ACC112 (cell line): Measurements from ENCODE around the gene CD101.

Experiments
- H2AFZ ChIP-seq: fragments of 200-600 bp; sonication (generic); one replicate; pipeline ENCODE4 v1.6.0; 2017; ENCODE audit warnings: antibody characterized with exemption, low read length; ENCODE audit not compliant: unreplicated experiment
- H3K27ac ChIP-seq: fragments of 200-600 bp; sonication (generic); 2 replicates; pipeline ENCODE4 v1.5.1; 2014; ENCODE audit warnings: low read depth, mild to moderate bottlenecking, antibody characterized with exemption, low read length, moderate library complexity
- H3K27me3 ChIP-seq: fragments of 200-600 bp; sonication (generic); 2 replicates; pipeline ENCODE4 v1.6.1; 2014; ENCODE audit warnings: mild to moderate bottlenecking, antibody characterized with exemption, low read length, moderate library complexity, mixed read lengths; ENCODE audit not compliant: insufficient read depth
- H3K36me3 ChIP-seq: fragments of 200-600 bp; sonication (generic); 2 replicates; pipeline ENCODE4 v1.6.1; 2016; ENCODE audit warnings: mild to moderate bottlenecking, antibody characterized with exemption, low read length, moderate library complexity, mixed read lengths; ENCODE audit not compliant: insufficient read depth
- H3K4me1 ChIP-seq: fragments of 200-600 bp; sonication (generic); one replicate; pipeline ENCODE4 v1.6.1; 2016; ENCODE audit warnings: low read length, mixed read lengths; ENCODE audit not compliant: insufficient read depth, unreplicated experiment, control insufficient read depth
- H3K4me3 ChIP-seq: fragments of 200-600 bp; sonication (generic); 2 replicates; pipeline ENCODE4 v1.5.1; 2014; ENCODE audit warnings: mild to moderate bottlenecking, low read depth, low read length
- H3K79me2 ChIP-seq: fragments of 200-600 bp; sonication (generic); one replicate; pipeline ENCODE4 v1.6.0; 2016; ENCODE audit warnings: low read length; ENCODE audit not compliant: control insufficient read depth, unreplicated experiment, insufficient read depth

CD101 gene

DNA sequence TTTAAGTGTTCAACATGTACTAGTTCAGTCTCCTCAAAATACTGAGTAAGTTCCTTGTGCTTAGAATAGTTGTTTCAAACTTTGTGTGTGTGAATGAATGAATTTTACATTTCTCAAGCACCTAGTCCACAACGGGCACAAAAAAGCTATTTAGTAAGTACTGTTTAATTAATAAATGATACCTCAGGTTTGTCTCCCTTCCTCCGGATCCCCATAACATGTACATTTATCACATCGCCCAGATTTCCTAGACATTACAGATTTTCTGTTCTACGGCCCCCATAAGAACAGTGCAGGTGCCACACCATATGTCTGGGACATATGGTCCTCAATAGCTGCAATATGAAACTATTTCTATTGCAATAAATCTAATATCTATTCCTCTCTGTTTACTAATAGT is 57.2 kb downstream of the CD101 start:
- H3K36me3 ChIP-seq, result no peaks in the 10 kb centered on the region
- peak overlapping the region; percentile 32 for H2AFZ ChIP-seq
- peak overlapping the region; percentile 88 for H3K4me3 ChIP-seq
- H3K4me1 ChIP-seq, result peaks cover 30% of the 10 kb centered on the region
- H3K27me3 ChIP-seq, result no peaks in the 10 kb centered on the region
- H3K79me2 ChIP-seq, result peaks cover 6% of the 10 kb centered on the region
- no peak overlapping the region for H3K27ac ChIP-seq

DNA sequence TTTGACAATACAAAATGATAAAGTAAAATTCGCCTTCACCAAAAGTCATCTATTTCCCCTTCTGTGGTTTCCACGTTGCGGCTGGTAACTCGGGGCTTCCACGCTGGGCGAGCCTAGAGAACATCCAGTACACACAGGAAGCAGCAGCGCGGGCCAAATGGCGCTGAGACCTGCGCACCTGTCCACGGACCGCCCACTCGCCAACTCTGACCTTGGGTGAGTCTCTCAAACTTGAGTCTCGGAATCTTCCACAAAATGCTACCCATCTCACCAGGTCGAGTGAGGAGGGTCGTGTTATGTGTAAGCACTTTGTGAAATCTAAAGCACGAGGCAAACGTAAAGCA is 57.7 kb downstream of the CD101 start:
- Histone ChIP-seq H3K27me3 (no peaks in the 10 kb centered on the region), H3K27ac (peak overlapping the region; percentile 13; the same call in 1 of the 2 replicates), H2AFZ (peak overlapping the region; percentile 32), H3K4me3 (peak overlapping the region; percentile 88), H3K79me2 (peaks cover 6% of the 10 kb centered on the region), H3K4me1 (peaks cover 30% of the 10 kb centered on the region), H3K36me3 (no peaks in the 10 kb centered on the region)

DNA sequence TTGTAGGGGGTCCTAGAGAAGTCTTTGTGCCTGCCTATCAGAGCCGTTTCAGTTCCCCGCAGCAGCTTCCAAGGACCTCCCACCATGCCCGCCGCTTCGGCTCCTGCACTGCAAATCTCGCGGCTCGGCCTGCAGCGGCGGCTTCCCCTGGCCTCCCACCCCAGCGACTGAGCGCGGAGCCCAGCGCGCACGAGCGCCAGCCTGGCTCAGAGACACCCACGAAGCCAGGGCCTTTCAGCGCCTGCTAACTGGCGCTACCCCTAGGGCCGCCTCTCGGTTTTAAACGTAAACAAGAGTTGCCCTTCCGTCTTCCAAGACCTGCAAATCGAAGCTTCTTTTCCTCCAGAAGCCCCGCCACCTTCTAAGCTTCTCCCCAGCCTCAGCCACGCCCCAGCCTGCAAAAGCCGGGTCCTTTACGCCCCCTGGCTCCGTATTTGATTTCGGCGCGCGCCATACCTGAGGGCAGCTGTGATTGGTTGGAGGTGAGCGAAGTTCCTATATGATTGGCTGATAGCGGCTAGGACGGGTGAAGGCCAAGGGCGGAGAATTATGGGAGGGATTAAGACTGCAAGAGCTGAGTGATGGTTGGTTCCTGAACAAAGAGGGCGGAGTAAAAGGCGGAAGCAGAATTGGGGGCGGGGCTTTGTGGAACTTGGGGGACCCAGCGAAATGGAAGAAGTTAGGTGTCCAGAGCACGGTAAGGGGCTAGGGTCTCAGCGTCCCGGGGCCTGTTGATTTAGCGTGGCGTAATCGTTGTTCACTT is 58.3 kb downstream of the CD101 start, which contains the start of gene TTF2:
Gene TTF2 (plus strand): TSS at position 649 of the 763 bp plus-strand sequence. CDS start 21 bp downstream, at position 670.
- Histone ChIP-seq H3K4me1 (peaks cover 30% of the 10 kb centered on the region), H3K27ac (peak within 1 kb of the TSS; percentile 64), H3K4me3 (peak within 1 kb of the TSS; percentile 88), H2AFZ (peak within 1 kb of the TSS; percentile 93), H3K27me3 (no peaks in the 10 kb centered on the region), H3K36me3 (no peaks in the 10 kb centered on the region), H3K79me2 (peaks cover 6% of the 10 kb centered on the region)

DNA sequence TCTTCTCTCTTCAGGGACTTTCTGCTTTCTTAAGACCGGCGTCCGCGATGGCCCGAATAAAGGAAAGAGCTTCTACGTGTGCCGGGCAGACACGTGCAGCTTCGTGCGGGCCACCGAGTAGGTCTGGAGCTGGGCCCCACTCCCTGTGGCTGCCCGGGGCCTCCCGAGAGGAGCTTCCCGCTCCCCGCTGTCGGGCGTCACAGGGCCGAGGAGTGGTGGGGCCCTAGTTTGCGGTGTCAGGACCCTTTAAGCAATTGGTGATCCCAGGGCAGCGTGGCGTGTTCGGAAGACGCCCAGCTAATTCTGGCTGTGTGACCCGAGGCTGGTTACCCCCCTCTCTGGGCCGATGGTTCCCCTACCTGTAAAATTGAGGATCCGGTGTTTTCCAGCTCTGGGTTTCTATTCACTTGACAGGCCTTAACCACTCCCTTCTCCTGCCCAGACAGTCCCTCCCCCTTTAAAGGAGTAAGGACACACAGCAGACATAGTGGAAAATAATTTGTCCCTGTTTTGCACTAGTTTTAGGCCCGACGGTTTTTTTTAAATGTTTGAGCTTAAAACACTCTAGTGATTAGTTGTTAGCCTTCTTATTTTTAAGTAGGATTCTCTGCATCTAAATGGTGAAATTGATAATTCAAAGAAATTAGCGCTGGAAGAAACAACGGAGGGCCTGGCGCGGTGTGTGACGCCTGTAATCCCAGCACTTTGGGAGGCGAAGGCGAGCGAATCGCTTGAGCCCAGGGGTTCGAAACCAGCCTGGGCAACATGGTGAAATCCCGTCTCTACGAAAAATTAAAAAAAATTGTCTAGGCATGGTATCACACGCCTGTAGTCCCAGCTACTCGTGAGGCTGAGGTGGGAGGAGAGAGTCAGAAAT is 59.1 kb downstream of the CD101 start:
- Histone ChIP-seq H3K4me1 (peaks cover 30% of the 10 kb centered on the region), H3K36me3 (no peaks in the 10 kb centered on the region), H3K27me3 (no peaks in the 10 kb centered on the region), H3K4me3 (peak overlapping the region; percentile 88), H3K79me2 (peaks cover 6% of the 10 kb centered on the region), H2AFZ (peak overlapping the region; percentile 93), H3K27ac (peak overlapping the region; percentile 64)

DNA sequence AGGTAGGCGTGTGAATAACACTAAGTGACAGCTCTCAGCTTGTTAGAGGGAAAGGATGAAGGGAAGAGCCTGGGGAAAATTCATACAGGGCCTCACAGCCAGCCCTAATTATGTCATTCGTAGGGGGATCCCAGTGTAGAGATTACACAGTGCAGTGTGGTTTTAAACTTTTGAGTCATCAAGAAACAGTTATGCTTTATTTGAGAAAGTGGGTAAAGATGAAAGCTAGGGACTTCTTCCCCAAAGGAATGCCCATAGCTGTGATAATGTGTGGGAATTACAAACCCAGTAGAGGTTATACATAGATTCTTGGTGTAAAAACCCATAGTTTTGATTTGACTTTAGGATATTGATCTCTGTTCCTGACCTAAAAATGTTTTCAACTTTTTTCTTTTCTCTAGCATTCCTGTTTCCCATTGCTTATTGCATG is 60.4 kb downstream of the CD101 start:
- H3K36me3 ChIP-seq, result no peaks in the 10 kb centered on the region
- H3K27me3 ChIP-seq, result no peaks in the 10 kb centered on the region
- peak overlapping the region; percentile 64; the same call in 1 of the 2 replicates for H3K27ac ChIP-seq
- 0 out of 2 replicates have a peak overlapping the region, but pooled peaks have one; percentile 12 for H3K4me3 ChIP-seq
- H3K79me2 ChIP-seq, result peaks cover 6% of the 10 kb centered on the region
- no peak overlapping the region for H2AFZ ChIP-seq
- peaks cover 30% of the 10 kb centered on the region for H3K4me1 ChIP-seq

DNA sequence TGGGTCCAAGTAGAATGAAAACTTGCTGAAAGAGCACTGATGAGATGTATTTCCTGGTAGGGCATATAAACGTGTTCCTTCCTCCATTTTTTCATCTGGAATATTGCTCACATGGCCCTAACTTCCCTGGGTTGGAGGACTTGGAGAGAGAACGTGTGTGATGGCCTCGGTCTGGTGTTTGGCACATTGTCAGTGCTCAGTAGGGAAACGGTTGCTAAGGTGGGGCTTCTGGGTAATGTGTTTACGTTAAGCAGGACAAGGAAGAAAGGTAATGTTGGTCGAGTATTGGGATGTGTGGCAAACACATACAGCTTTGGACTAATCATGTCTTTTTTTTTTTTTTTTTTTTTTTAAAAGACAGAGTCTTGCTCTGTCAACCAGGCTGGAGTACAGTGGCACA is 64.8 kb downstream of the CD101 start:
- Histone ChIP-seq H3K27me3 (no peaks in the 10 kb centered on the region), H3K79me2 (no peaks in the 10 kb centered on the region), H3K36me3 (no peaks in the 10 kb centered on the region), H3K4me1 (peaks cover 15% of the 10 kb centered on the region), H3K27ac (no peak overlapping the region), H2AFZ (no peak overlapping the region), H3K4me3 (no peak overlapping the region)

DNA sequence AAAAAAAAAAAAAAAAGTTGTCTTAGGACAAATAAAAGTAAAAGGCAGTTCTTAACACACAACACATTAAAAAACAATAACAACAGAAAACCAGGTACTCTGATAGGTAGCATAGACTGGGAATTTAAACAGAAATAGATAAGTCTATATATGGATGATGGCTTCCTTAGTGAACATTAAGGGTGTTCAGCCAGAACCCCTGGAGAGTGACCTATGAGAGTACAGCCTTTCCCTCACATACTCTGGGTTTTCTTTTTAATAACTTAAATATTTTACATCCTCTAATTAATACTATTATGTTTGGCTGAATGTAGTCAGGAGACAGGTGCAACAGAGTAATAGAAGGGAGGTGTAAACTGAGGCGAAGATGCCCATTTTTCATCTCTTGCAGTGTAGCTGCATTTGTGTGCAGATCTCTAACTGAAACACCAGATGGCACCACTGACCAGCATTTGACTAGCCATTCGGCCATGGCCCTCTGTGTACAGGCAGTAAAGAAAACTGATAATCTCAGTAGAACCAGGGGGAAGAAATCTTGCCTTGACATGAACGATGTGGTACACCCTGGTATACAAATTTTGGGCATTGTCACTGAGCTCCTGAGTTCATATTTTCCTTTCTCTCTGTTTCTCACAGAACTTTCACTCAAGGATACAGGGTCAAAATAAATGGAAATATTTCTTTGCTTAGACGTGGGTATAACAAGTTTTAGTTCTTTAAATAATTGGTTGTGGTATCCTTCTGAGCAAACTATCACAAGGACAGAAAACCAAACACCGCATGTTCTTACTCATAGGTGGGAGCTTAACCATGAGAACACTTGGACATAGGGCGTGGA is 66.2 kb downstream of the CD101 start:
- no peak overlapping the region for H2AFZ ChIP-seq

DNA sequence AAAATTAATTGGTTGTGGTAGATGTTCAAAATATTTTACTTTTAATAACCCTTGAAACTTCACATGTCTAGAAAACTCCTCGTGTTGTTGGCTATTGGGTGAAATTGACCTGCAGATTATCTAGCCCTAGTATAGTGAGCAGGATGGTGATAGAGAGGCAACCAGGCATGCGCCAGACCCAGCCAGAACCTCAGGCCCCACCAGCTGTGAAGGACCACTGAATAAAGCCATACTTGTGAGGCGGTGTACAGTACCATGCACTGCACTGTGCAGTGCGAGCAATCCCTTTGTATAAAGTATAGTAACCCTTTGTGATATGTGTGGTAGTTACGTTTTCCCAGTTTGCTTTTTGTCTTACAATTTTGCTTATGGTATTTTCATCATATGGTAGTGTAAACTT is 67.0 kb downstream of the CD101 start:
- H3K4me1 ChIP-seq, result no peaks in the 10 kb centered on the region
- no peaks in the 10 kb centered on the region for H3K27me3 ChIP-seq
- H2AFZ ChIP-seq, result no peak overlapping the region
- no peaks in the 10 kb centered on the region for H3K36me3 ChIP-seq
- no peaks in the 10 kb centered on the region for H3K79me2 ChIP-seq
- H3K27ac ChIP-seq, result no peak overlapping the region
- no peak overlapping the region for H3K4me3 ChIP-seq

More for the DNA sequence above, 66.2 kb downstream of the CD101 start:
- peaks cover 2% of the 10 kb centered on the region for H3K4me1 ChIP-seq
- no peak overlapping the region for H3K4me3 ChIP-seq
- H3K27ac ChIP-seq, result no peak overlapping the region
- no peaks in the 10 kb centered on the region for H3K27me3 ChIP-seq
- H3K36me3 ChIP-seq, result no peaks in the 10 kb centered on the region
- no peaks in the 10 kb centered on the region for H3K79me2 ChIP-seq

DNA sequence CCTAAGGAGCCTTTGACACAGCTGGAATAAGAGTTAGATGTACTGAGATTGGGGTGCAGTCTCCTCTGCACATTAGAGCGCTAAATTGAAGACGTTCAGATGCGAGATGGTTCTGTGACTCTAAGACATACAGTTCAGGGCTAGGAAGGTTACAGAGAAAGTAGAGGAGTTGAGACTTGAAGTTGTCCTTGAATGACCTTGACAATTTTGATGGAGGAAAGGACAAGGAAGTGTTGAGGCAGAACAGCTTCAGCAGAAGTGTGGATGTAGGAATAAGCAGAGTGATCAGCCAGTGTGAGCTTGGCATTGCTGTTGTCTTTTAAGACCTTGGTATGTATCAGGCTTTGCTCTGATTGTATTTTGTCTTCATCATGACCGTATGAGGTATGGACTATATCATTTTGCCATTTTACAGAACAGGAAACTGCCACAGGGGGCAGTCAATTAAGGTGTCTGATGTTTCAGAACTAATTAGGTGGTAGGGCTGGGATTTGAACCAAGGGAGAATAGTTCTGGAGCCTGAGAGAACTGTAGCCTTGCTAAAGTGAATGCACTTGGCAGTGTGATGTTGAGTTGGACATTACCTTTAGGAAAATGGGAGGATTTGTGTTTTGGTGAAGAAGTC is 67.8 kb downstream of the CD101 start:
- no peak overlapping the region for H3K4me3 ChIP-seq
- no peak overlapping the region for H2AFZ ChIP-seq
- H3K27ac ChIP-seq, result no peak overlapping the region
- no peaks in the 10 kb centered on the region for H3K27me3 ChIP-seq
- H3K79me2 ChIP-seq, result no peaks in the 10 kb centered on the region
- no peaks in the 10 kb centered on the region for H3K36me3 ChIP-seq
- H3K4me1 ChIP-seq, result no peaks in the 10 kb centered on the region

DNA sequence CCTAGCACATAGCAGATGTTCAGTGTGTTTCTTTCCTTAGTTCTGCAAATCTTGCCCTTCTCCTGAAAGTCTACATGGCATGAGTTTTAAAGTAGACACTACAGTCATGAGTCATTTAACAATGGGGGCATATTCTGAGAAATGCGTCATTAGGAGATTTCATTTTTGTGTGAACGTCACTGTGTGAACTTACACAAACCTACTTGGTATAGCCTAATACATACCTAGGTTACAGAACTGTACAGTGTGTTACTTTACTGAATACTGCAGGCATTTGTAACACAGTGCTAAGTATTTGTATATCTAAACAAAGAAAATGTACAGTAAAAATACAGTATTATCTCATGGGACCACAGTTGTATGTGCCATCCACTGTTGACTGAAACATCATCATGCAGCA is 68.6 kb downstream of the CD101 start:
- Histone ChIP-seq H2AFZ (no peak overlapping the region), H3K27me3 (no peaks in the 10 kb centered on the region), H3K4me1 (no peaks in the 10 kb centered on the region), H3K27ac (no peak overlapping the region), H3K36me3 (no peaks in the 10 kb centered on the region), H3K4me3 (no peak overlapping the region), H3K79me2 (no peaks in the 10 kb centered on the region)
